Trophoblast cell (in vitro differentiated cells and primary cell): ENCODE data around the gene DARS2.
"Not testable (repeated sequence)": the region's sequence is repeated elsewhere in the genome, so short reads cannot be mapped to it uniquely, and the experiment has no call there.

Experiments
- DNase-seq, 2 donors: peaks; one replicate each; pipeline ENCODE4 v3.0.0-alpha.2; 2016
- H2AFZ ChIP-seq: 2 replicates; pipeline ENCODE4 v1.6.1; 2013; ENCODE audit warnings: low read length, moderate library complexity, mild to moderate bottlenecking; ENCODE audit not compliant: insufficient read depth, poor library complexity
- H2AK5ac ChIP-seq: 2 replicates; pipeline ENCODE4 v1.6.1; 2013; ENCODE audit warnings: mild to moderate bottlenecking, low read length
- H2BK120ac ChIP-seq: 2 replicates; pipeline ENCODE4 v1.6.1; 2013; ENCODE audit warnings: low read length, mild to moderate bottlenecking, moderate library complexity; ENCODE audit not compliant: insufficient read depth, poor library complexity
- H2BK12ac ChIP-seq: 2 replicates; pipeline ENCODE4 v1.6.1; 2013; ENCODE audit warnings: mild to moderate bottlenecking, low read length, moderate library complexity
- H2BK5ac ChIP-seq: 2 replicates; pipeline ENCODE4 v1.6.1; 2013; ENCODE audit warnings: low read length, low read depth, moderate library complexity, mild to moderate bottlenecking; ENCODE audit not compliant: poor library complexity
- H3K14ac ChIP-seq: 2 replicates; pipeline ENCODE4 v1.6.1; 2013; ENCODE audit warnings: mild to moderate bottlenecking, low read length
- H3K18ac ChIP-seq: 2 replicates; pipeline ENCODE4 v1.6.1; 2013; ENCODE audit warnings: mild to moderate bottlenecking, low read length
- H3K23ac ChIP-seq: 2 replicates; pipeline ENCODE4 v1.6.1; 2013; ENCODE audit warnings: low read length
- H3K27ac ChIP-seq: 2 replicates; pipeline ENCODE4 v1.5.1; 2013; ENCODE audit warnings: low read depth, mild to moderate bottlenecking, inconsistent platforms, low read length, moderate library complexity
- H3K27me3 ChIP-seq: 2 replicates; pipeline ENCODE4 v1.6.1; 2013; ENCODE audit warnings: inconsistent platforms, mild to moderate bottlenecking, low read length, moderate library complexity; ENCODE audit not compliant: insufficient read depth
- H3K36me3 ChIP-seq, 2 experiments: 1 replicate in 1 of 2; 2 replicates in 1 of 2; pipeline ENCODE4 v1.6.1; 2013; ENCODE audit warnings: low read length in 2 of 2, mild to moderate bottlenecking in 2 of 2, moderate library complexity in 1 of 2; ENCODE audit not compliant: insufficient read depth in 2 of 2, control insufficient read depth in 1 of 2
- H3K4ac ChIP-seq: 2 replicates; pipeline ENCODE4 v1.6.1; 2013; ENCODE audit warnings: low read depth, mild to moderate bottlenecking, low read length, moderate library complexity
- H3K4me1 ChIP-seq, 2 experiments: 1 replicate in 1 of 2; 2 replicates in 1 of 2; pipeline ENCODE4 v1.6.1; 2013; ENCODE audit warnings: low read length in 2 of 2, mild to moderate bottlenecking in 2 of 2, moderate library complexity in 1 of 2; ENCODE audit not compliant: insufficient read depth in 2 of 2, control insufficient read depth in 1 of 2
- H3K4me2 ChIP-seq: 2 replicates; pipeline ENCODE4 v1.6.1; 2013; ENCODE audit warnings: inconsistent platforms, mild to moderate bottlenecking, low read length, moderate library complexity
- H3K4me3 ChIP-seq: 2 replicates; pipeline ENCODE4 v1.5.1; 2013; ENCODE audit warnings: mild to moderate bottlenecking, low read depth, low read length, inconsistent platforms
- H3K79me1 ChIP-seq: one replicate; pipeline ENCODE4 v1.6.1; 2013; ENCODE audit warnings: low read length
- H3K79me2 ChIP-seq: 2 replicates; pipeline ENCODE4 v1.6.1; 2013; ENCODE audit warnings: low read length, mild to moderate bottlenecking; ENCODE audit not compliant: control insufficient read depth, insufficient read depth, poor library complexity
- H3K9ac ChIP-seq: 2 replicates; pipeline ENCODE4 v1.6.1; 2013; ENCODE audit warnings: mild to moderate bottlenecking, low read length
- H3K9me3 ChIP-seq: 2 replicates; pipeline ENCODE4 v1.6.1; 2013; ENCODE audit warnings: low read depth, mild to moderate bottlenecking, control low read depth, inconsistent platforms, low read length; ENCODE audit not compliant: insufficient read depth
- H4K12ac ChIP-seq: 2 replicates; pipeline ENCODE4 v1.6.1; 2013; ENCODE audit warnings: low read depth, mild to moderate bottlenecking, low read length, moderate library complexity
- H4K8ac ChIP-seq: 2 replicates; pipeline ENCODE4 v1.6.1; 2013; ENCODE audit warnings: low read depth, mild to moderate bottlenecking, low read length, moderate library complexity
- H4K91ac ChIP-seq: one replicate; pipeline ENCODE4 v1.6.1; 2013; ENCODE audit warnings: low read depth, mild to moderate bottlenecking, low read length, moderate library complexity
- WGBS: extraction: QIAGEN DNeasy Blood & Tissue Kit; methylation state at CpG from one replicate; pipeline ENCODE4 v1.1.7; 2013; ENCODE audit warnings: missing lambda C conversion rate; ENCODE audit not compliant: insufficient read length, insufficient coverage; ENCODE audit errors: extremely low coverage; 5-methylcytosine and 5-hydroxymethylcytosine counted together

DARS2 gene

DNA sequence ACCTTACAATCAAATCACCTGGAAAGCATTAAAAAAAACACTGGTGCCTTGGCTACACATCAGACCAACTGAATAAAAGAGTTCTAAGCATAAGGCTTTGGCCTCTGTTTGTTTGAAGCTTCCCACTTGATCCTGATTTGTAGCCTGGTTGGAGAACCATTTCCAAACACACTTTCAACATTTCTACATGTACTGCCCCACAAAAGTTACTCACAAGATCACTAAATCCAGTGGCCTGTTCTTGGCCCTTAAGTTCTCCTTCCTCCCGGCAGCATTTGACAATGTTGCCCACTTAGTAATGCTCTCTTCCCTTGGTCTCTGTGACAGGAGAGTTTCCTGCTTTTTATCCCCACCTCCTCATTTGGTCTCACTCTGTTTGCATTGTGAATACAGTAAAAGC is 31.5 kb downstream of the DARS2 start:
- Histone ChIP-seq H2AK5ac (no peak overlapping the region), H2BK5ac (no peak overlapping the region), H2BK12ac (no peak overlapping the region), H2BK120ac (no peak overlapping the region), H3K79me1 (no peaks in the 10 kb centered on the region), H3K4me1 (peaks cover 2 to 7% of the 10 kb centered on the region in 2 experiments), H3K9ac (no peak overlapping the region), H3K79me2 (no peaks in the 10 kb centered on the region), H3K27ac (no peak overlapping the region), H3K36me3 (peaks cover 2 to 15% of the 10 kb centered on the region in 2 experiments), H3K18ac (no peak overlapping the region), H4K12ac (no peak overlapping the region), H3K4ac (no peak overlapping the region), H3K9me3 (no peaks in the 10 kb centered on the region), H4K91ac (no peak overlapping the region), H3K14ac (no peak overlapping the region), H3K27me3 (no peaks in the 10 kb centered on the region), H2AFZ (no peak overlapping the region), H3K4me2 (no peak overlapping the region), H3K23ac (no peak overlapping the region), H3K4me3 (no peak overlapping the region), H4K8ac (no peak overlapping the region)
- DNase-seq, result no peak
- no CpG with 5 or more reads among the region's 1 CpG for WGBS

DNA sequence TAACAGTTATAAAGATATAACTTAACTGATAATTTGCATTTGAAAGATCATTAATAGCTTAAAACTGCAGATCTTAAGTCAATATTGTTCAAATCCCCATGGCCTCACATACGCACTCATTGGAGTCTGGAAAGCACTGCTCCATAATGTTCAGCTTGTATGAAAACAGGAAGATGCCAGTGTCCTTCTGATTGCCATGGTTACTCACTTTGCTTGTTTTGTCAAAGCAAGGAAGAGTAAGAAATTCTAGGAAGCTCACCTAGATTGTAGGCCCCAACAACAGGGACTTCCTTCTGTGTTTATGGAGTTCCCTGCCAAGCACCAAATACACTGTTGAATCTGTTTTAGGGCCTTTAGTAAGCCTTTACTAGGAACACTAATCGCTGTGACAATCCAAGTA is 32.4 kb downstream of the DARS2 start:
- no peak overlapping the region for H2AFZ ChIP-seq
- H3K27ac ChIP-seq, result no peak overlapping the region
- no peak overlapping the region for H3K4ac ChIP-seq
- peaks cover 0 to 13% of the 10 kb centered on the region in 2 experiments for H3K36me3 ChIP-seq
- H3K9ac ChIP-seq, result no peak overlapping the region
- no peak overlapping the region for H4K12ac ChIP-seq
- H3K4me2 ChIP-seq, result no peak overlapping the region
- no peak overlapping the region for H3K14ac ChIP-seq
- H2BK5ac ChIP-seq, result no peak overlapping the region
- H3K18ac ChIP-seq, result no peak overlapping the region
- no peaks in the 10 kb centered on the region for H3K79me2 ChIP-seq
- no peak overlapping the region for H4K8ac ChIP-seq
- no peak overlapping the region for H4K91ac ChIP-seq
- no peak overlapping the region for H2BK120ac ChIP-seq
- DNase-seq, result no peak
- H3K23ac ChIP-seq, result no peak overlapping the region
- H3K9me3 ChIP-seq, result no peaks in the 10 kb centered on the region
- H2BK12ac ChIP-seq, result no peak overlapping the region
- no peak overlapping the region for H2AK5ac ChIP-seq
- no peaks in the 10 kb centered on the region for H3K79me1 ChIP-seq
- WGBS, result no CpG with 5 or more reads among the region's 2 CpGs
- peaks cover 2 to 7% of the 10 kb centered on the region in 2 experiments for H3K4me1 ChIP-seq
- H3K4me3 ChIP-seq, result no peak overlapping the region
- no peaks in the 10 kb centered on the region for H3K27me3 ChIP-seq

DNA sequence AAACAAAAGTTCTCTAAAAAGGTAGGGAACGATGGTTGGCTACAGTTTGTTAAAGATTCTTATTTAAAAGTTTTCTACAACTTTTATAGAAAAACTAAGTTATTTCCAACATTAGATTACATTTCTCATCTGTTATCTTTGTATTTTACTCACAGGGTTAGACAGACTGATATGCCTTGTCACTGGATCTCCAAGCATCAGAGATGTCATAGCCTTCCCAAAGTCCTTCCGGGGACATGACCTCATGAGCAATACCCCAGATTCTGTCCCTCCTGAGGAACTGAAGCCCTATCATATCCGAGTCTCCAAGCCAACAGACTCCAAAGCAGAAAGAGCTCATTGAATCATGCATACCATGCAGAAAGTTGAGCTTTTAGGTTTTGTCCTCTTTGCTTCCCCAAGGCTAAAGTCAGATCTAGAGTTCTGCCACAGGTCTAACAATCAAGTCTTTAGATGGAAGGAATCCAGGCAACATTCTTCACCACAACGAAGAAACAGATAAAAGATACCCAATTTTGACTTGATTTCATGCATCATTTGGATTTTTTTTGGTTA is 33.0 kb downstream of the DARS2 start:
- no peaks in the 10 kb centered on the region for H3K79me1 ChIP-seq

DNA sequence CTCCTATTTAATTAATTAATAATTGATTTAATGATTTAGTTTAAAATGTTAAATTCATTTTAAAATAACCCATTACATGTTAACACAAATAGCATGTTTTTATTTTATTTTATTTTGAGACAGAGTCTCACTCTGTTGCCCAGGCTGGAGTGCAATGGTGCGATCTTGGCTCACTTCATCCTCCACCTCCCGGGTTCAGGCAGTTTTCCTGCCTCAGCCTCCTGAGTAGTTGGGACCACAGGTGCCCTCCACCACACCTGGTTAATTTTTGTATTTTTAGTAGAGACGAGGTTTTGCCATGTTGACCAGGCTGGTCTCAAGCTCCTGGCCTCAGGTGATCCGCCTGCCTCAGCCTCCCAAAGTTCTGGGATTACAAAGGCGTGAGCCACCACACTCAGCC is 35.1 kb downstream of the DARS2 start:
- H4K91ac ChIP-seq, H3K18ac ChIP-seq, H3K23ac ChIP-seq, H3K27ac ChIP-seq, H3K14ac ChIP-seq, H3K4me2 ChIP-seq, H3K9ac ChIP-seq, H3K4me3 ChIP-seq, H2AK5ac ChIP-seq, H3K4ac ChIP-seq, H3K9me3 ChIP-seq, H2BK12ac ChIP-seq, H2AFZ ChIP-seq, H2BK5ac ChIP-seq, H3K4me1 ChIP-seq, H3K79me2 ChIP-seq, H3K27me3 ChIP-seq, H4K8ac ChIP-seq, H4K12ac ChIP-seq, DNase-seq, H2BK120ac ChIP-seq, H3K79me1 ChIP-seq: not testable (repeated sequence)
- H3K36me3 ChIP-seq, result peaks cover 8 to 27% of the 10 kb centered on the region in 2 experiments
- WGBS, result no CpG with 5 or more reads among the region's 5 CpGs

More for the DNA sequence above, 33.0 kb downstream of the DARS2 start:
- no peaks in the 10 kb centered on the region for H3K9me3 ChIP-seq
- no peak overlapping the region for H2BK5ac ChIP-seq
- no peak overlapping the region for H4K12ac ChIP-seq
- H3K18ac ChIP-seq, result no peak overlapping the region
- no CpG with 5 or more reads among the region's 4 CpGs for WGBS
- peak in 1 of 2 donors; percentile 52 for DNase-seq
- peaks cover 2 to 7% of the 10 kb centered on the region in 2 experiments for H3K4me1 ChIP-seq
- H3K4me3 ChIP-seq, result no peak overlapping the region
- no peaks in the 10 kb centered on the region for H3K27me3 ChIP-seq
- H3K79me2 ChIP-seq, result no peaks in the 10 kb centered on the region
- H2AFZ ChIP-seq, result no peak overlapping the region
- no peak overlapping the region for H3K27ac ChIP-seq
- H3K23ac ChIP-seq, result no peak overlapping the region
- H3K4me2 ChIP-seq, result no peak overlapping the region
- no peak overlapping the region for H3K14ac ChIP-seq
- no peak overlapping the region for H3K4ac ChIP-seq
- H4K8ac ChIP-seq, result no peak overlapping the region
- no peak overlapping the region for H2AK5ac ChIP-seq
- peaks cover 2 to 13% of the 10 kb centered on the region in 2 experiments for H3K36me3 ChIP-seq
- H4K91ac ChIP-seq, result no peak overlapping the region
- H3K9ac ChIP-seq, result no peak overlapping the region
- H2BK120ac ChIP-seq, result no peak overlapping the region
- H2BK12ac ChIP-seq, result no peak overlapping the region
